H9 (cell line): Measurements from ENCODE around the gene CWC27. TPM values are rescaled to one million over a fixed set of nuclear protein-coding genes. Genes with fewer than 3 reads are reported as not detected.

Experiments
- DNase-seq: peaks from one replicate; pipeline ENCODE4 v3.0.0-alpha.2; 2017
- H2AFZ ChIP-seq: one replicate; pipeline ENCODE4 v1.6.1; 2013; ENCODE audit warnings: mild to moderate bottlenecking, low read length, control low read depth, moderate library complexity
- H2AK5ac ChIP-seq: 2 replicates; pipeline ENCODE4 v1.6.1; 2013; ENCODE audit warnings: low read length, control low read depth, mixed read lengths; ENCODE audit not compliant: insufficient read length
- H2BK120ac ChIP-seq: one replicate; pipeline ENCODE4 v1.6.1; 2013; ENCODE audit warnings: low read depth, mild to moderate bottlenecking, low read length, control low read depth, inconsistent platforms; ENCODE audit not compliant: poor library complexity, severe bottlenecking
- H2BK12ac ChIP-seq: 2 replicates; pipeline ENCODE4 v1.6.1; 2013; ENCODE audit warnings: low read length, control low read depth, mixed read lengths, low read depth; ENCODE audit not compliant: insufficient read length
- H2BK15ac ChIP-seq: 2 replicates; pipeline ENCODE4 v1.6.1; 2013; ENCODE audit warnings: low read depth, low read length, control low read depth
- H2BK20ac ChIP-seq: one replicate; pipeline ENCODE4 v1.6.1; 2013; ENCODE audit warnings: low read depth, mild to moderate bottlenecking, low read length, control low read depth, inconsistent platforms; ENCODE audit not compliant: poor library complexity, severe bottlenecking
- H2BK5ac ChIP-seq: 2 replicates; pipeline ENCODE4 v1.6.1; 2013; ENCODE audit warnings: low read length, control low read depth, mixed read lengths; ENCODE audit not compliant: insufficient read length
- H3K14ac ChIP-seq: 2 replicates; pipeline ENCODE4 v1.6.1; 2013; ENCODE audit warnings: low read length, control low read depth; ENCODE audit not compliant: insufficient read depth
- H3K18ac ChIP-seq: 2 replicates; pipeline ENCODE4 v1.6.1; 2013; ENCODE audit warnings: low read depth, mild to moderate bottlenecking, mixed read lengths, low read length, control low read depth; ENCODE audit not compliant: insufficient read length
- H3K23ac ChIP-seq: 2 replicates; pipeline ENCODE4 v1.6.1; 2013; ENCODE audit warnings: low read length, control low read depth, mixed read lengths, low read depth; ENCODE audit not compliant: insufficient read length
- H3K23me2 ChIP-seq: 2 replicates; pipeline ENCODE4 v1.6.1; 2013; ENCODE audit warnings: low read depth, mild to moderate bottlenecking, mixed read lengths, low read length, control low read depth; ENCODE audit not compliant: insufficient read length, poor library complexity, severe bottlenecking
- H3K27ac ChIP-seq: 2 replicates; pipeline ENCODE4 v1.5.1; 2013; ENCODE audit warnings: low read length, control low read depth, mixed read lengths, low read depth; ENCODE audit not compliant: insufficient read length
- H3K27me3 ChIP-seq: 2 replicates; pipeline ENCODE4 v1.6.1; 2013; ENCODE audit warnings: low read length, control low read depth, inconsistent platforms; ENCODE audit not compliant: insufficient read depth
- H3K4ac ChIP-seq: 2 replicates; pipeline ENCODE4 v1.6.1; 2013; ENCODE audit warnings: low read depth, mild to moderate bottlenecking, control low read depth, inconsistent platforms, low read length, moderate library complexity
- H3K4me1 ChIP-seq: 2 replicates; pipeline ENCODE4 v1.6.1; 2013; ENCODE audit warnings: low read length, control low read depth, inconsistent platforms; ENCODE audit not compliant: insufficient read depth
- H3K4me2 ChIP-seq: 2 replicates; pipeline ENCODE4 v1.6.1; 2013; ENCODE audit warnings: low read length, control low read depth, mixed read lengths; ENCODE audit not compliant: insufficient read length, insufficient read depth
- H3K56ac ChIP-seq: 2 replicates; pipeline ENCODE4 v1.6.1; 2013; ENCODE audit warnings: low read depth, mild to moderate bottlenecking, mixed read lengths, low read length, control low read depth; ENCODE audit not compliant: insufficient read length
- H3K79me1 ChIP-seq: 2 replicates; pipeline ENCODE4 v1.6.1; 2013; ENCODE audit warnings: low read depth, mild to moderate bottlenecking, moderate library complexity, low read length, control low read depth, inconsistent platforms; ENCODE audit not compliant: insufficient read depth, poor library complexity, severe bottlenecking
- H3K79me2 ChIP-seq: 2 replicates; pipeline ENCODE4 v1.6.1; 2013; ENCODE audit warnings: low read length, control low read depth, inconsistent platforms; ENCODE audit not compliant: insufficient read depth
- H3K9ac ChIP-seq: 2 replicates; pipeline ENCODE4 v1.6.1; 2013; ENCODE audit warnings: low read length, control low read depth, mixed read lengths; ENCODE audit not compliant: insufficient read length; ENCODE audit errors: extremely low read depth
- H3K9me3 ChIP-seq: one replicate; pipeline ENCODE4 v1.6.1; 2013; ENCODE audit warnings: low read depth, low read length, inconsistent platforms; ENCODE audit not compliant: control insufficient read depth
- H3T11ph ChIP-seq: one replicate; pipeline ENCODE4 v1.6.1; 2013; ENCODE audit warnings: mild to moderate bottlenecking, low read length, control low read depth, inconsistent platforms
- H4K20me1 ChIP-seq: one replicate; pipeline ENCODE4 v1.6.1; 2013; ENCODE audit not compliant: control insufficient read depth, insufficient read length, insufficient read depth
- H4K5ac ChIP-seq: 2 replicates; pipeline ENCODE4 v1.6.1; 2013; ENCODE audit warnings: low read depth, mild to moderate bottlenecking, mixed read lengths, low read length, control low read depth; ENCODE audit not compliant: insufficient read length
- H4K8ac ChIP-seq: replicated peaks from 2 replicates; pipeline ENCODE4 v1.6.1; 2013; ENCODE audit warnings: low read length, control low read depth, mixed read lengths, low read depth; ENCODE audit not compliant: insufficient read length
- H4K91ac ChIP-seq: 2 replicates; pipeline ENCODE4 v1.6.1; 2013; ENCODE audit warnings: low read depth, mild to moderate bottlenecking, moderate library complexity, mixed read lengths, low read length, control low read depth; ENCODE audit not compliant: insufficient read length
- H3K27ac Mint-ChIP-seq, 3 experiments: 2 replicates in 2 of 3; 3 replicates in 1 of 3; pipeline ENCODE4 v1.8.0; 2020 to 2021; ENCODE audit warnings: mixed read lengths in 3 of 3, mild to moderate bottlenecking in 1 of 3, moderate library complexity in 1 of 3
- H3K27me3 Mint-ChIP-seq: 2 replicates; pipeline ENCODE4 v1.8.0; 2021; ENCODE audit warnings: low read depth, mild to moderate bottlenecking, moderate library complexity, mixed read lengths
- H3K36me3 Mint-ChIP-seq, 3 experiments: 2 replicates in 2 of 3; 3 replicates in 1 of 3; pipeline ENCODE4 v1.8.0; 2020 to 2021; ENCODE audit warnings: low read depth in 3 of 3, mixed read lengths in 3 of 3; ENCODE audit not compliant: insufficient read depth in 1 of 3
- H3K4me1 Mint-ChIP-seq, 2 experiments: 2 replicates each; pipeline ENCODE4 v1.8.0; 2020; ENCODE audit warnings: mixed read lengths in 2 of 2
- H3K4me3 Mint-ChIP-seq, 2 experiments: 2 replicates in 1 of 2; 3 replicates in 1 of 2; pipeline ENCODE4 v1.8.0; 2020 to 2021; ENCODE audit warnings: mild to moderate bottlenecking in 2 of 2, mixed read lengths in 2 of 2, moderate library complexity in 1 of 2
- H3K9me3 Mint-ChIP-seq, 2 experiments: 2 replicates in 1 of 2; 3 replicates in 1 of 2; pipeline ENCODE4 v1.8.0; 2020; ENCODE audit warnings: mild to moderate bottlenecking in 2 of 2, mixed read lengths in 2 of 2, moderate library complexity in 1 of 2
- total RNA-seq: library from RNA; stranded (reverse); gene quantifications from 2 replicates; pipeline ENCODE4 v1.2.1, GENCODE V29; 2021
- TF ChIP-seq, protein P1 (sequence below): fragments of 200-600 bp; sonication (generic); conservative IDR thresholded peaks from 3 replicates; pipeline ENCODE4 v1.8.0; 2021; ENCODE audit warnings: antibody characterized with exemption, mild to moderate bottlenecking

CWC27 gene
- total RNA-seq, 1 experiment from 2014 or later = 41.9 TPM

- Histone ChIP-seq H4K5ac (no peak overlapping the region), H3K14ac (no peak overlapping the region), H3K56ac (no peak overlapping the region), H3K4me2 (no peak overlapping the region), H2BK5ac (no peak overlapping the region), H4K91ac (no peak overlapping the region), H3K23me2 (no peaks in the 10 kb centered on the region), H3T11ph (no peak overlapping the region), H3K27ac (no peak overlapping the region), H3K27me3 (no peaks in the 10 kb centered on the region), H3K79me1 (no peaks in the 10 kb centered on the region), H2BK15ac (no peak overlapping the region), H3K23ac (no peak overlapping the region), H3K4me1 (no peaks in the 10 kb centered on the region), H3K9me3 (no peaks in the 10 kb centered on the region), H4K8ac (no peak overlapping the region), H2AFZ (no peak overlapping the region), H2BK120ac (no peak overlapping the region), H2BK12ac (no peak overlapping the region), H4K20me1 (no peaks in the 10 kb centered on the region), H3K9ac (no peak overlapping the region), H3K4ac (no peak overlapping the region), H2BK20ac (no peak overlapping the region), H3K79me2 (no peaks in the 10 kb centered on the region), H3K18ac (no peak overlapping the region), H2AK5ac (no peak overlapping the region)
- Mint-ChIP-seq H3K27me3 (no peaks in the 10 kb centered on the region), H3K4me1 (no peaks in the 10 kb centered on the region), H3K4me3 (no peak overlapping the region), H3K9me3 (no peaks in the 10 kb centered on the region), H3K27ac (no peak overlapping the region), H3K36me3 (peaks cover 0 to 5% (median 2%) of the 10 kb centered on the region in 3 experiments; a peak in 2 of 7 replicates)
- TF ChIP-seq, protein P1, sequence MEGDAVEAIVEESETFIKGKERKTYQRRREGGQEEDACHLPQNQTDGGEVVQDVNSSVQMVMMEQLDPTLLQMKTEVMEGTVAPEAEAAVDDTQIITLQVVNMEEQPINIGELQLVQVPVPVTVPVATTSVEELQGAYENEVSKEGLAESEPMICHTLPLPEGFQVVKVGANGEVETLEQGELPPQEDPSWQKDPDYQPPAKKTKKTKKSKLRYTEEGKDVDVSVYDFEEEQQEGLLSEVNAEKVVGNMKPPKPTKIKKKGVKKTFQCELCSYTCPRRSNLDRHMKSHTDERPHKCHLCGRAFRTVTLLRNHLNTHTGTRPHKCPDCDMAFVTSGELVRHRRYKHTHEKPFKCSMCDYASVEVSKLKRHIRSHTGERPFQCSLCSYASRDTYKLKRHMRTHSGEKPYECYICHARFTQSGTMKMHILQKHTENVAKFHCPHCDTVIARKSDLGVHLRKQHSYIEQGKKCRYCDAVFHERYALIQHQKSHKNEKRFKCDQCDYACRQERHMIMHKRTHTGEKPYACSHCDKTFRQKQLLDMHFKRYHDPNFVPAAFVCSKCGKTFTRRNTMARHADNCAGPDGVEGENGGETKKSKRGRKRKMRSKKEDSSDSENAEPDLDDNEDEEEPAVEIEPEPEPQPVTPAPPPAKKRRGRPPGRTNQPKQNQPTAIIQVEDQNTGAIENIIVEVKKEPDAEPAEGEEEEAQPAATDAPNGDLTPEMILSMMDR = no peak
- no peak for DNase-seq
Observed at GRCh38 chr5:64861281-64861680, 92.6 kb downstream of the CWC27 start.
